ENCODE results near the gene RTN4. TPM values are rescaled to one million over a fixed set of nuclear protein-coding genes. Genes with fewer than 3 reads are reported as not detected.

RTN4 gene
- total and polyA plus RNA-seq, 10 donors = 55.2 to 215 (median 155) TPM

DNA sequence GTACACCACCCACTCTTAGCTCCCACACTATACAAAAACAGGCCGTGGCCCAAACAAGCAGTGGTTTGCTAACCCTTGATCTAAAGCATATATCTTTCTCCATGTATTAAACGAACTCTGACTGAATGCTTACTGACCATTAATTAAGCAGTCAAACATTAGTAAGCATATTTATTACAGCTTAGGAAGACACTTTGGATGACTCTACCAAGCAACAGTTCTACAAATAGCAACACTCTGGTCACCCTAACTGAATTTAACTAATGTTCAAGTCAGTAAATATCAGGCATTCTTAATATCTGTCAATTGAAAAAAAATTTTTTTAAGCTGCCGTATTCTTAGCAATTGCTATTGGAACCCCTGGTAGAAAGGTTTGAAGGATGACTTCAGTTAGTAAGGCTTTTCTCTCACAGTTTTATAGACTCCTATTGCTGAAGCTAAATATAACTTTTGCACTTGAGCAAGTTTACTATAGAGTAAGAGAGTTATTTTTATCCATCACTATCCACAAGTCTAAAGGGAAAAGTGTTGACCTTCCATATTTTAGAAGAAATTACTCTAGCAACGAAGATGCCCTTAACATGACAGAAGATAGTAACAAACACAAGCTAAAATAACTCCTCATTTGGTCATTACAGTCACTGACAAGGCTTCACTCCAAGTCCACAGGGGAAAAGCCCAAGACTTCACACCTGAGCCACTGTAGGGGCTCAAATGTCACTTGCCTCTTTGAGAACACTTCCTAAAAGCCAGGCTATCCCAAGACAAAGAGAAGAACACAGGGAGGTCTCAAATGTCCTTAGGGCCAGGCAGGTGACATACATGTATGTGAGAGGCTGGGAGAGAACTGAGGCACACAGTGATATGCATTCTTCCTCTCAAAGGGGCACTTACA is 74.4 kb downstream of the RTN4 start:
- H3K9me3 ChIP-seq = no peaks in the 10 kb centered on the region
- intact Hi-C loops (cut with DNase I; ENCODE audit: low total_unique reads) = no loop called here
- no peak overlapping the region for H3K4me3 ChIP-seq
- peaks cover 0 to 60% (median 7%) of the 10 kb centered on the region in 6 donors for H3K36me3 ChIP-seq
- 81 to 93% (median 87%) methylated on average over 4 of the region's 4 CpGs for WGBS, 5 donors
- peaks cover 4 to 57% (median 36%) of the 10 kb centered on the region in 6 donors for H3K4me1 ChIP-seq
- TF ChIP-seq POLR2A (IDR thresholded peaks at IDR 0.05) (no peak), POLR2AphosphoS5 (IDR thresholded peaks at IDR 0.05) (peak in 1 of 3 donors; percentile 8)
- TF ChIP-seq, protein P1, sequence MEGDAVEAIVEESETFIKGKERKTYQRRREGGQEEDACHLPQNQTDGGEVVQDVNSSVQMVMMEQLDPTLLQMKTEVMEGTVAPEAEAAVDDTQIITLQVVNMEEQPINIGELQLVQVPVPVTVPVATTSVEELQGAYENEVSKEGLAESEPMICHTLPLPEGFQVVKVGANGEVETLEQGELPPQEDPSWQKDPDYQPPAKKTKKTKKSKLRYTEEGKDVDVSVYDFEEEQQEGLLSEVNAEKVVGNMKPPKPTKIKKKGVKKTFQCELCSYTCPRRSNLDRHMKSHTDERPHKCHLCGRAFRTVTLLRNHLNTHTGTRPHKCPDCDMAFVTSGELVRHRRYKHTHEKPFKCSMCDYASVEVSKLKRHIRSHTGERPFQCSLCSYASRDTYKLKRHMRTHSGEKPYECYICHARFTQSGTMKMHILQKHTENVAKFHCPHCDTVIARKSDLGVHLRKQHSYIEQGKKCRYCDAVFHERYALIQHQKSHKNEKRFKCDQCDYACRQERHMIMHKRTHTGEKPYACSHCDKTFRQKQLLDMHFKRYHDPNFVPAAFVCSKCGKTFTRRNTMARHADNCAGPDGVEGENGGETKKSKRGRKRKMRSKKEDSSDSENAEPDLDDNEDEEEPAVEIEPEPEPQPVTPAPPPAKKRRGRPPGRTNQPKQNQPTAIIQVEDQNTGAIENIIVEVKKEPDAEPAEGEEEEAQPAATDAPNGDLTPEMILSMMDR (IDR thresholded peaks at IDR 0.05 in 8 of 11, conservative IDR thresholded peaks at IDR 0.05 in 3 of 11) = no peak
- H3K27me3 ChIP-seq (replicated peaks in 1 of 7) = no peaks in the 10 kb centered on the region
- DNase-seq = no peak
- H3K27ac ChIP-seq = peak overlapping the region in 2 of 8 donors; percentile 12 to 45

DNA sequence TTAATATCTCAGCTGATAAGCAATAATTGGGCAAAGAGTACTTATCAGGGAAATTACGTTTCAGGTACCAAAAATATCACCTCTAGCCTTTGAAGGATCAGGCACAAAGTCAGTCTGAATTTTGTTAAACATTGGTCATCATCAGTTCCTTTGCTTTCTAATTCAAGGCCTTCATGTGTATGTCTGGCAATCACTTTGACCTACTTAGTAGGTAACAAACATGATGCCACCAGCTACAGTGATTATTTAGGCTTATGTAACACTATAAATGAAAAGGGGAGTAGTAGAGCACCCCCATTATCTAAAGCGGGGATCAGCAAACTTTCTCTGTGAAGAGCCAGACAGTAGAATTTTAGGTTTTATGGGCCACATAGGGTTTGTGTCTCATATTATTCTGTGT is 75.1 kb downstream of the RTN4 start:
- Histone ChIP-seq H3K36me3 (peaks cover 0 to 63% (median 11%) of the 10 kb centered on the region in 6 donors), H3K4me1 (peaks cover 4 to 52% (median 32%) of the 10 kb centered on the region in 6 donors), H3K9me3 (no peaks in the 10 kb centered on the region), H3K27ac (no peak overlapping the region), H3K4me3 (no peak overlapping the region), H3K27me3 (replicated peaks in 1 of 7) (no peaks in the 10 kb centered on the region)
- no peak for DNase-seq
- TF ChIP-seq, protein P1 (IDR thresholded peaks at IDR 0.05 in 8 of 11, conservative IDR thresholded peaks at IDR 0.05 in 3 of 11) = no peak
- no peak for TF ChIP-seq POLR2A (IDR thresholded peaks at IDR 0.05)
- no peak for TF ChIP-seq POLR2AphosphoS5 (IDR thresholded peaks at IDR 0.05)
- intact Hi-C loops (cut with DNase I; ENCODE audit: low total_unique reads) = no loop called here
- 91 to 100% (median 96%) methylated on average over 2 of the region's 2 CpGs for WGBS, 5 donors

- WGBS, 5 donors = 79 to 91% (median 84%) methylated on average over 7 of the region's 7 CpGs
- H3K36me3 ChIP-seq = peaks cover 0 to 93% (median 15%) of the 10 kb centered on the region in 6 donors
- H3K4me3 ChIP-seq = no peak overlapping the region
- no peak for DNase-seq
- H3K9me3 ChIP-seq = no peaks in the 10 kb centered on the region
- H3K27me3 ChIP-seq (replicated peaks in 1 of 7) = no peaks in the 10 kb centered on the region
- intact Hi-C loops (cut with DNase I; ENCODE audit: low total_unique reads) = no loop called here
- H3K27ac ChIP-seq = no peak overlapping the region
- peaks cover 0 to 24% (median 7%) of the 10 kb centered on the region in 6 donors for H3K4me1 ChIP-seq
- TF ChIP-seq, protein P1 (IDR thresholded peaks at IDR 0.05 in 8 of 11, conservative IDR thresholded peaks at IDR 0.05 in 3 of 11) = no peak
- peak in 1 of 3 donors; percentile 18 for TF ChIP-seq POLR2AphosphoS5 (IDR thresholded peaks at IDR 0.05)
Measured at GRCh38 chr2:54969940-54970338, 80.3 kb downstream of the RTN4 start.

DNA sequence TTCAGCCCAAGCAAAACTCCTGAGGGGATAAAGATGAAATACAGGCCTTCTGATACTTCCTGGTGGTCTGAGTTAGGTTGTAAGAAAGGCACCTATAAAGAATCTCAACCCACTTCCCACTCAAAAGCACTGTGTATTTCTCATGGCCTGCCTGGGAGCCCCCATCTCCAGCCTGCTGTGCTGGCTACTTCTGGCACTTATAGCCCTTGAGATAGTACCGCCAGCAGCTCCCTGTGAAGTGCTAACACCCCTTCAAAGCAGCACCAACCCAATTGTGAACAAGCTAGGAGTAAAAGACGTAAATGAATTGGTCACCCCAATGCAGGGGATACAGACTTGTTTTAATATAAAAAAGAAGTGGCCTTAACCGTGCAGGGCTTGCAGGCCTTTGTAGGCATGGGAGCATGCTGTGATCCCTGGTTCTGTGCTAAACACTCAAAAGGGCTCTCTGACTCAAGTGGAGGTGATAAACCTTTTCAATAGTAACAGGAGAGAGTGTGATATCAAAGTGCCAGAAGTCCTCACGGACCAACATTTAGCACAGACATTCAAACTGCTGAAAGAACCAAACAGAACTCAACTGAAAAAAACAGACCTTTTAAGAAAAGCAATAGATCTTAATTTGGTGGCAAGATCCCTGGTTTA is 80.8 kb downstream of the RTN4 start:
- Histone ChIP-seq H3K4me1 (peaks cover 0 to 21% (median 7%) of the 10 kb centered on the region in 6 donors), H3K36me3 (peaks cover 0 to 88% (median 15%) of the 10 kb centered on the region in 6 donors), H3K27ac (no peak overlapping the region), H3K27me3 (replicated peaks in 1 of 7) (no peaks in the 10 kb centered on the region), H3K4me3 (no peak overlapping the region), H3K9me3 (no peaks in the 10 kb centered on the region)
- intact Hi-C loops (cut with DNase I; ENCODE audit: low total_unique reads) = no loop called here
- TF ChIP-seq, protein P1 (IDR thresholded peaks at IDR 0.05 in 8 of 11, conservative IDR thresholded peaks at IDR 0.05 in 3 of 11) = no peak
- no peak for TF ChIP-seq POLR2AphosphoS5 (IDR thresholded peaks at IDR 0.05)
- TF ChIP-seq POLR2A (IDR thresholded peaks at IDR 0.05) = no peak
- WGBS, 5 donors = 71 to 97% (median 85%) methylated on average over 4 of the region's 4 CpGs
- no peak for DNase-seq

Measured in spleen (tissue), 11 donors.